Stimulated activated CD4-positive, alpha-beta T cell treated with anti-CD3 and anti-CD28 coated beads, Interleukin-1b, Interleukin-23, amount 100 ng/mL, for 24 hours (primary cell): Measurements from ENCODE around the gene PPP2R5B.
"Not testable (repeated sequence)": the region's sequence is repeated elsewhere in the genome, so short reads cannot be mapped to it uniquely, and the experiment has no call there.

Source experiments
- DNase-seq, 4 experiments: peaks; one replicate each; pipeline ENCODE4 v3.0.0-alpha.2; 2020; ENCODE audit warnings: low read depth in 4 of 4, low spot score in 1 of 4

PPP2R5B gene

GRCh38 chr11:64974124-64974523 is 49.6 kb downstream of the PPP2R5B start:
- DNase-seq = no peak

DNA sequence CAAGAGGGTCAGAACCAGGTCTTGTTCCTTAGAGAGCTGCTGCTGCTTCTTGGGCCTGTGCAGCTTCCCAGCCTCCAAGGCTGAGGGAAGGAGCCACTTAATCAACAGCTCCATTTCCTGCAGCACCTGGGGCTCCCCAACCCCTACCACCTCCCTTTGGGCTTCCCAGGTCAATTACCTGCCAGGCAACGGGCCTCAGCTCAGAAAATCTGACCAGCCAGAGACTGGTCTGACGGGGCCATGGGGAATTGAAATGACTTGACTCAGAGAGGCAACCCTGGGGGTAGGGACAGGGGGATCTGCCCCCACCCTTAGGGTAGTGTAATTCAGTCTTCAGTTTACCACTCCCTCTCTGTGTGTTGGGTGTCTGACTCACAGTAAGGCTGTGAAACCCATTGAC is 52.2 kb downstream of the PPP2R5B start:
- no peak for DNase-seq

- not testable (repeated sequence) for DNase-seq
These were observed 58.9 kb downstream of the PPP2R5B start for GRCh38 chr11:64983339-64983738.
